GM19452 (cell line): ENCODE data around the gene LPP.

ENCODE experiments used
- ATAC-seq: cut with Tn5 transposase; IDR thresholded peaks from one replicate; pipeline ENCODE4 v1.9.1; 2021; ENCODE audit not compliant: unreplicated experiment

Gene LPP

DNA sequence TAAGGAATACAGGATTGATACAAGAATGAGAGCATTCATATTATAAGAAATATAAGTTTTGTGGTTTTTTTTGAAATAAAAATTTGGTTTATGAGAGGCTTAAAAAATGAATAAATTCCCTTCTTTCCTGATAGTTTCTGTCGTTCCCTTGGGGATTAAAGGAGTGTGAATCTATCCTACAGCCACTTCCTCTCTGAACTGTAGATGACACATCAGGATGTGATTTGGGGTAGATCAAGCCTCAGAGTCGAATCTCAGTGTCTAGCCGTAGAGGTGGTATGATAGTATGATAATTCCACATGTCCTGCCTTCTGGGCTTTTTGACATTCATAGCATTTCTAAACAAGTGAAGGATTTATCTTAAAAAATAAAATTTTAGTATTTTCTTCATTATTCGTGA, 343.1 kb downstream of the LPP start:
- no peak for ATAC-seq

DNA sequence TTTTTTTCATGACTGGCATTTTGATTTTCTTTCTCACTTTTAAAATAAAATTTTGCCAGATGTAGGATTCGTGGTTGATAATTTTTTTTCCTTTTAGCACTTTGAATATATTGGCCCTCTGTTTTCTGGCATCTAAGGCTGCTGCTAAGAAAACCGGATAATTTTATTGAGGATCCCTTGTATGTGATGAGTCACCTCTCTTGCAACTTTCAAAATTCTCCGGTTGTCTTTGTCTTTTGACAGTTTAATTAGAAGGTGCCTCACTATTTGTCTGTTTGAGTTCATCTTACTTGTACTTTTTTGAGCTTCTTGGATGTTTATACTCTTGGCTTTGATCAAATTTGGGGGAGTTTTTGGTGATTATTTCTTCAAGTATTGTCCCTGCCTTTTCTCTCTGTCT, 349.7 kb downstream of the LPP start:
- no peak for ATAC-seq

GRCh38 chr3:188505151-188505550, 351.2 kb downstream of the LPP start:
- no peak for ATAC-seq

DNA sequence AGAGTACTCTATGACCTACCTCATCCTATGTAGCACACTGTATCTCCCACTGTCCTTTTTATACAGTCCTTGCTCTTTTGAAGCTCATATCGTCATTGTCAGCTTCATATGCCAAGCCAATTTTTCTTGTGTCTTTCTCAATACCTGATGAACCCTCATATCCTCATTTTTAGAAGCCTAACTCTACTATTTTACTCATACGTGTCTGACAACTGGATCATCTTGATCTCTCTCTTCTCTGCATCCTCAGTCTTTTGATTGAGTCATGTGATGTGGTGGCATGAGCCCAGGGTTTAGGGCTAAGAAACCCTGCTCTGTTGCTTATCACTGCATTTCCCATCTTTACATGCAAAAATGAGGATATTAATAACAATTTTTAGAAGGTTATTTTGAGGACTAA, 352.0 kb downstream of the LPP start:
- no peak for ATAC-seq

- ATAC-seq: no peak
Observed at GRCh38 chr3:188506446-188506845, 352.5 kb downstream of the LPP start.

GRCh38 chr3:188507244-188507720, 353.3 kb downstream of the LPP start:
- no peak for ATAC-seq

DNA sequence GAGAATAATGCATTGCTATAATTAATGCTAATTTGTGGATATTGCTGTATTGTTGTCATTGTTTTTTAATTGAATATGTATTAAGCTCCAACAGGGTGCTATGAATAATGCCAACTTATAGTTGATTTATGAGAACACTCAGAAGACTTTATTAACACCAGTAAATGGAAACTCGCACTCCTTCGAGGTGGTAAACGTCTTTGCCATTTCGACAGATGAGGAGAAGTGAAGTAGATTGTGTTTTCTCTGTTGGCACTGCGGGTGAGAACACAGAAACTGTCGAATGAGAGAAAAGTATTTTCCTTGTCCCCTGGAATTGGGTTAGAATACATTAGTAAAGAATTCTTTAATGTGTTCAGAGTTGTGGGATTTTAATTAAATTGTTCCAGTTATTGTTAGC, 354.5 kb downstream of the LPP start:
- no peak for ATAC-seq

- no peak for ATAC-seq
Observed at GRCh38 chr3:188509316-188509715, 355.4 kb downstream of the LPP start.

DNA sequence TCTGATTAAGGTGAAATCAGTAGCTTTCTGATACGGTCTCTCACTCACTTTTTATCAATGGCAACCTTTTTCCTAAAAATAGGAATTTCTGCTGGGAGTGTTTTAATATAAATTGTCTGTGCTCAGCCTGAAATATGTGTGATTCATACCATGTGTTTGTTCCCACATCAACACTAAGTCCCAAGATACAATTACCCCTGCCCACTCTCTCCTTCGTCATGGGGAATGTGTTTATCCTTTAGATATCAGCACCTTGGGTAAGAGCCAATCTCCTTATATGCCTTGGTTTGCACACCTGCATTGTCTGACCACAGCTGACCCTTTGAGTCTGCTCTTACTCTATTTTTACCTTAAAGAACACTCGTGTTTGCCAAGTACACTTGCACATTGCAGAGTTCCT, 356.4 kb downstream of the LPP start:
- no peak for ATAC-seq

- no peak for ATAC-seq
Observed at GRCh38 chr3:188513662-188514328, 359.8 kb downstream of the LPP start.

DNA sequence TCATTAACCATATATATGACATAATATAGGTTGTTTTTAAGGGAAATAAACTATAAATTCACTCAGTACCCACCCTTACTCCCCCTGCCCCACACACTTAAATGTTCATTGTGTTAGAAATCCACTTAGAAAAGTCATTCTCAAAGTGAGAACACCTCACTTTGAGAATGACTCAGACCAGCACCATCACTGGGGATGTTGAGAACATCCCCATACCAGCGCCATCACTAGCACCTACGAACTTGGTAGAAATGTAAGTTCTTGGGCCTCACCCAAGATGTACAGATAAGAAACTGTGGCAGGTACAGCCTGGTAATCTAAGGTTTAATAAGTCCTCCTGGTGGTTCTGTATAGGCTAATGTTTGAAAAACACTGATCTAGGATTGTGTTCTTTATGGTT, 362.6 kb downstream of the LPP start:
- ATAC-seq: no peak

GRCh38 chr3:188518416-188518815, 364.5 kb downstream of the LPP start:
- no peak for ATAC-seq

GRCh38 chr3:188518835-188519452, 365.0 kb downstream of the LPP start:
- ATAC-seq: no peak

DNA sequence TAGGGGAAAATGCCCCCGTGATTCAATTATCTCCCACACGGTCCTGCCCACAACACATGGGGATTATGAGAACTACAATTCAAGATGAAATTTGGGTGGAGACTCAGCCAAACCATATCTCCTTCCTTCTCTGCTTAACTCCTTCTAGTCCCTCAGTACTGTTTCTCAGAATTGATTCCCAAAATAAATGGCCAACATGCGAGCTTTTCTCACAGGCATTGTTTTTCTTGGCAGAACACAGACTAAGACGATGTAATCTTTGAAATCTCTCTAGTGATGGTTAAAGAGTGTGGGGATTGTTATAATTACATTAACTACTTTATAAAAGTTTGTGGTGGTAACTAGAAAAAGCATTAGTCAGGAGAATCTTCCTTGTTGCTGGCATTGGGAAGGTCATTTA, 366.5 kb downstream of the LPP start:
- ATAC-seq: no peak

DNA sequence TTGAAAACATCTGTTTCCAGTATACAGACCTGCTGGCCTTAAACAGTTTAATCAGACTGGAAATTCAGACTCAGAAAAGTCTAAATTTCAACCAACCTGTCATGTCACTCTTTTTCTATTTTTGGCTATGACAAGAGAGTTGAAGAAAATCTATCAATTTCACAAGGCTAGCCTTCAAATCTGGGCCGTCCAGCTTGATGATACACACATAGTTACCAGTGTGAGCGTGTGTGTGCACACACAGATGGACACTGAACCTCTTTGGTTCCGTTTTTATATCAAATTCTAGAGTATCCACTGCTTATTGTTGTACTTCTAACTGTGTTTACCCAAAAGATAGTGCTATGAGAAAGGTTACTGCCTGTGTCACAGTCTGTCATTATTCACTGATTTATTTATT, 368.2 kb downstream of the LPP start:
- ATAC-seq: no peak

DNA sequence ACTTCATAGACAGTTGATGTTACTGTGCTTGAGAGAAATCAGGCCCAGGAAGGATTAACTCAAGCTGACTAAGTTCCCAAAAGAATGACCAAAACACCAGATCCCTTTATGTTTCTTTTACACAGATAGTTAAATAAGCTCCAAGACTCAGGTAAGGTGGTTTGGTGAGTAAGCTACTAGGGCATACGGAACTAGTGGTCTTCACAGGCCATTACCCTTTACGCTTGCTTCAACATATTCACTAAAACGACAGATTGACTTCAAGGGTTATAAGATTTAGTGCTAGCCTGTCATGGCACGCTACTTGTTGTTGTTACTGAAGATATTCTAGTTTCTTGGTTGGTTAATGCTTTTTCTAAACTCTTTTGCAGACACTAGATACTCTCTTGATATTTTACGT, 369.3 kb downstream of the LPP start:
- ATAC-seq: no peak

DNA sequence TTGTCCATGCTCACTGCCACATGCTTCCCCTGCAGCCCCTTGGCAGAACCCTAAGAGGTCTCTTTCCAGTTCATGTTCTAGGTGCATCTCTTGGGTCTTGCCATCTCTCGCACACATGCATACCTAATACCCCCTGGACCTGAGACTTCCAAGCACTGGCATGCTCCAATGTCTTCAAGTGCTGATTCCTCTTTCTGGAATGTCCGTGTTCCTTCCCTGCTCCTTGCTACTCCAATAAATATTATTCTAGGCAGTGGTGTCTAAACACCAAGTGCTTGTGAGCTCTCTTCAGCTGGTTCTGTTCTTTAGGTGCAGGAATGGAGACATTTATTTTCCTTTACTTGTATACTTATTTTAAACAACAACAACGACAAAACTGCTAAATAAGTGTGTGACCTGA, 370.1 kb downstream of the LPP start:
- ATAC-seq: no peak

DNA sequence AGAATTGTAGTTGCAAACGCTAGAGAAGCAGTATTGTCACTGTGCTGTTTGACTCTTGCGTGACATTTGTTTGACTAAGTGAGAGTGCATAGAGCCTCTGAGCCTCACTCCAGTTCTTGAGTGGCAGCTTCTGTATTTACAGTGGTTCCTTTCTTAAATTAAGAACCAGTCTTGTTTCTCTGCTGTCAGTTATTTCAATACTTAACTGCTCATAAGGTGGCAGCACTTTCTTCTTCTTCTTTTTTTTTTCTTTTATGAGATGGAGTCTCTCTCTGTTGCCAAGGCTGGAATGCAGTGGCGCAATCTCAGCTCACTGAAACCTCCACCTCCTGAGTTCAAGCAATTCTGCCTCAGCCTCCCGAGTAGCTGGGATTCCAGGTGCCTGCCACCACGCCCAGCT, 372.1 kb downstream of the LPP start:
- no peak for ATAC-seq

GRCh38 chr3:188527389-188527788, 373.4 kb downstream of the LPP start:
- ATAC-seq: no peak

DNA sequence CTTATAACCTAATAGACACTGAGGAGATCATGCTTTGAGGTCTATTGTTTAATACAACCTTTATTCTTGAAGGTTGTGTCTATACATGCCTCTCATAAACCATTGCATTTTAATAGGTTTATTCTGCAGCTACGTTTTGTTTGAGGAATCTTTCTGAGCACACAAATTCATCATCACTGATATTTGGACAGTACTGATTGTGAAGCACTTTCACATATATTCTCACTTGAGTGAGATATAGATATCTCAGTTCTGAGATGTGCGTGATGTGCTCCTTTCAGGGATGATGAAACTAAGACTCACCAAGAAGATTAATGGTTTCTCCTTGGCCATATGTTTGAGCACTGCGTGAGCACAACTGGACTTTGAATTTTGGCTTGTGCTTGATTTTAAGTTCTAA, 374.4 kb downstream of the LPP start:
- ATAC-seq: no peak

DNA sequence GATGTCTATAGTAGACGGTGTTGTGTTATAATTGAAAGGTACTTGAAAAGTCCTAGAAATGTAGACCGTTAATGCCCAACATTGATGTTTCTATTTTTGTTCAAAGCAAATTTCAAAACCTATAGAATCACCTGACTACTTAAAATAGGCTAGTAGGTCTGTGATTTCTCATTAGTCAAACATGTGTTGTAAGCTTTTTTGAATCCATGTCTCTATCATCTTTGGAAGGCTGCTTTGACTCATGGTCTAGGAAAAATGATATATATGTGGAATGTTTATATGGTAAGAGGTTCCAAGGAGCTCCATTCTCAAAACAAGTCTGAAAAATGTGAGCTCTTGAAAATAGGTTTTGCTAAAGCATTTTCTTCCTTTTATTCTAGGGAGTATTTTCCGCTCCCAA, 375.3 kb downstream of the LPP start:
- no peak for ATAC-seq

GRCh38 chr3:188530226-188530625, 376.3 kb downstream of the LPP start:
- ATAC-seq: no peak

- ATAC-seq: no peak
Observed at GRCh38 chr3:188531210-188531609, 377.3 kb downstream of the LPP start.
